Measurements from ENCODE around the gene WDR82.

DNA sequence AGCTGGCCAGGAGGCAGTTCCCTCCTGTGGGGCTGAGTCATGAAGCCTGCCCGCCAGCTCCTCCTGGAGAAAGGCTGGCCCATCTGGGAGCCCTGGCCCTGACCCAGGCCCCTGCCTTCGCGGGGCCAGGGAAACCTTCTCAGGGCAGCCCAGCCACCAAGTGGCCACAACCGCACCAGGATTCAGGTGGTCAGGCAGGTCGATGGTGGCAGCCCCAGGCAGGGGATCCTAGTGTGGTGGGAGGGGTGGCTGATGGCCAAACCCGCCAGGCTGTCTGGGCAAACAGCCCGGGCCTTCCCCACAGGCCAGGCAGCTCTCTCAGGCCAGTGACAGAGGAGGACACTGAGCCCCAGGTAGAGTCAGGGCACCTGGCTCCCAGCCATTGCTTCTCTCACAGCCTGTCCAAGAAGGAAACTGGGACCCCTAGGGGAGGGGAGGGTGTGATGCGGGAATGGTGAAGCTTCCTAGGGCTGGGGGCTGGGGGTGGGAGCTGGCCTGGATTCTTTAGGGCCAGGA is 40.7 kb downstream of the WDR82 start:
- no peak for TF ChIP-seq CHD2 (IDR thresholded peaks at IDR 0.05; ENCODE audit: low read depth, low read length)
- TF ChIP-seq ZNF232 (CRISPR knock-in tag; IDR thresholded peaks at IDR 0.05), result no peak
- no peak for TF ChIP-seq SETDB1 (IDR thresholded peaks at IDR 0.05; ENCODE audit: low read length)
- TF ChIP-seq, protein P1, sequence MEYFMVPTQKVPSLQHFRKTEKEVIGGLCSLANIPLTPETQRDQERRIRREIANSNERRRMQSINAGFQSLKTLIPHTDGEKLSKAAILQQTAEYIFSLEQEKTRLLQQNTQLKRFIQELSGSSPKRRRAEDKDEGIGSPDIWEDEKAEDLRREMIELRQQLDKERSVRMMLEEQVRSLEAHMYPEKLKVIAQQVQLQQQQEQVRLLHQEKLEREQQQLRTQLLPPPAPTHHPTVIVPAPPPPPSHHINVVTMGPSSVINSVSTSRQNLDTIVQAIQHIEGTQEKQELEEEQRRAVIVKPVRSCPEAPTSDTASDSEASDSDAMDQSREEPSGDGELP (CRISPR knock-in tag; IDR thresholded peaks at IDR 0.05; ENCODE audit: borderline replicate concordance), result peak; percentile 35; the same call in 1 of the 2 replicates
- TF ChIP-seq, protein P2, sequence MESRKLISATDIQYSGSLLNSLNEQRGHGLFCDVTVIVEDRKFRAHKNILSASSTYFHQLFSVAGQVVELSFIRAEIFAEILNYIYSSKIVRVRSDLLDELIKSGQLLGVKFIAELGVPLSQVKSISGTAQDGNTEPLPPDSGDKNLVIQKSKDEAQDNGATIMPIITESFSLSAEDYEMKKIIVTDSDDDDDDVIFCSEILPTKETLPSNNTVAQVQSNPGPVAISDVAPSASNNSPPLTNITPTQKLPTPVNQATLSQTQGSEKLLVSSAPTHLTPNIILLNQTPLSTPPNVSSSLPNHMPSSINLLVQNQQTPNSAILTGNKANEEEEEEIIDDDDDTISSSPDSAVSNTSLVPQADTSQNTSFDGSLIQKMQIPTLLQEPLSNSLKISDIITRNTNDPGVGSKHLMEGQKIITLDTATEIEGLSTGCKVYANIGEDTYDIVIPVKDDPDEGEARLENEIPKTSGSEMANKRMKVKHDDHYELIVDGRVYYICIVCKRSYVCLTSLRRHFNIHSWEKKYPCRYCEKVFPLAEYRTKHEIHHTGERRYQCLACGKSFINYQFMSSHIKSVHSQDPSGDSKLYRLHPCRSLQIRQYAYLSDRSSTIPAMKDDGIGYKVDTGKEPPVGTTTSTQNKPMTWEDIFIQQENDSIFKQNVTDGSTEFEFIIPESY (CRISPR knock-in tag; IDR thresholded peaks at IDR 0.05), result peak; percentile 71
- TF ChIP-seq POLR2AphosphoS2 (IDR thresholded peaks at IDR 0.05; ENCODE audit: low read length), result no peak
- TF ChIP-seq, protein P3, sequence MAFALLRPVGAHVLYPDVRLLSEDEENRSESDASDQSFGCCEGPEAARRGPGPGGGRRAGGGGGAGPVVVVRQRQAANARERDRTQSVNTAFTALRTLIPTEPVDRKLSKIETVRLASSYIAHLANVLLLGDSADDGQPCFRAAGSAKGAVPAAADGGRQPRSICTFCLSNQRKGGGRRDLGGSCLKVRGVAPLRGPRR (CRISPR knock-in tag; IDR thresholded peaks at IDR 0.05), result no peak
- no peak for TF ChIP-seq POLR2A (conservative IDR thresholded peaks at IDR 0.05)
- TF ChIP-seq HDAC1 (IDR thresholded peaks at IDR 0.05), result no peak
